ENCODE results near the gene ATP13A3. TPM values are rescaled to one million over a fixed set of nuclear protein-coding genes. Genes with fewer than 3 reads are reported as not detected.

ATP13A3 gene
- total RNA-seq, 1 donor from 2014 or later, result 80.3 TPM

DNA sequence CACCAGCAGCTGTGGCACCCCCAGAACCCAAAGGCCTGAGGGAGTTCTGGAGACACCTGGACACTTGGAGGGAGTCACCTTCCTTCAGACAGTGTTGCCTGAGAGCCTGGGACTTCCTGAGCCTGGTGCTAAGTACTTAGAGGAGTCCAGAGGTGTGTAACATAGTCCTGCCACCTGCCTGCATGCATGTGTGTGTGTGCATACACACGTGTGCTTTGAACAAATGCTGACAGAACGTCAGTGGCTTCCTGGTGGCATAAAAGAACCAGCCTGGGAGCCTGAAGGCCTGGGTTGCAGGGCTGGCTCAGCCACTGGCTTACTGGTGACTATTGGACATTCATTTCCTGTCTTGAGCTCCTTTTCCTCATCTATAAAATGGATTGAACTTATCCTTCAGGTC is 132.5 kb downstream of the ATP13A3 start:
- no peaks in the 10 kb centered on the region for H3K9me3 Mint-ChIP-seq
- no peak overlapping the region for H3K27ac Mint-ChIP-seq
- TF ChIP-seq, protein P1, sequence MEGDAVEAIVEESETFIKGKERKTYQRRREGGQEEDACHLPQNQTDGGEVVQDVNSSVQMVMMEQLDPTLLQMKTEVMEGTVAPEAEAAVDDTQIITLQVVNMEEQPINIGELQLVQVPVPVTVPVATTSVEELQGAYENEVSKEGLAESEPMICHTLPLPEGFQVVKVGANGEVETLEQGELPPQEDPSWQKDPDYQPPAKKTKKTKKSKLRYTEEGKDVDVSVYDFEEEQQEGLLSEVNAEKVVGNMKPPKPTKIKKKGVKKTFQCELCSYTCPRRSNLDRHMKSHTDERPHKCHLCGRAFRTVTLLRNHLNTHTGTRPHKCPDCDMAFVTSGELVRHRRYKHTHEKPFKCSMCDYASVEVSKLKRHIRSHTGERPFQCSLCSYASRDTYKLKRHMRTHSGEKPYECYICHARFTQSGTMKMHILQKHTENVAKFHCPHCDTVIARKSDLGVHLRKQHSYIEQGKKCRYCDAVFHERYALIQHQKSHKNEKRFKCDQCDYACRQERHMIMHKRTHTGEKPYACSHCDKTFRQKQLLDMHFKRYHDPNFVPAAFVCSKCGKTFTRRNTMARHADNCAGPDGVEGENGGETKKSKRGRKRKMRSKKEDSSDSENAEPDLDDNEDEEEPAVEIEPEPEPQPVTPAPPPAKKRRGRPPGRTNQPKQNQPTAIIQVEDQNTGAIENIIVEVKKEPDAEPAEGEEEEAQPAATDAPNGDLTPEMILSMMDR (conservative IDR thresholded peaks at IDR 0.05), result no peak
- H3K27me3 Mint-ChIP-seq, result peaks cover 12% of the 10 kb centered on the region
- no peak overlapping the region for H3K4me3 Mint-ChIP-seq
- no peaks in the 10 kb centered on the region for H3K36me3 Mint-ChIP-seq
- H3K4me1 Mint-ChIP-seq (ENCODE audit: unreplicated experiment), result peaks cover 3% of the 10 kb centered on the region
- DNase-seq (ENCODE audit: extremely low spot score, unreplicated experiment), result no peak

Other genes starting within 250 kb of the ATP13A3 start
- not detected in 2 replicates for gene CPN2, start 135.7 kb downstream of the ATP13A3 start, total RNA-seq (ENCODE audit: low replicate concordance)
- gene LRRC15, start 117.3 kb downstream of the ATP13A3 start, total RNA-seq (ENCODE audit: low replicate concordance), result 0.05 and 0.07 TPM in 2 replicates
- 0.10 TPM in 1 of 2 replicates, not detected in the other for gene GP5, start 87.7 kb downstream of the ATP13A3 start, total RNA-seq (ENCODE audit: low replicate concordance)
- gene TMEM44, start 146.4 kb upstream of the ATP13A3 start, total RNA-seq (ENCODE audit: low replicate concordance), result 7.9 and 22.8 TPM in 2 replicates
- 43.8 and 45.3 TPM in 2 replicates for gene LSG1, start 185.2 kb upstream of the ATP13A3 start, total RNA-seq (ENCODE audit: low replicate concordance)
- gene FAM43A, start 198.9 kb upstream of the ATP13A3 start, total RNA-seq (ENCODE audit: low replicate concordance), result 9.3 and 13.9 TPM in 2 replicates

Data from type B pancreatic cell (in vitro differentiated cells).